SK-N-SH (cell line): ENCODE data around the gene SLC35D2. TPM values are rescaled to one million over a fixed set of nuclear protein-coding genes. Genes with fewer than 3 reads are reported as not detected.

Experiments used
- CTCF ChIA-PET: fragments of 300-600, 350-600 bp; formaldehyde crosslinking; extraction: SDS; loops from one replicate; lab custom pipeline; 2021; lab: Yijun Ruan, JAX
- POLR2A ChIA-PET: fragments of 350-600 bp; sonication (Branson Sonifier 250); formaldehyde crosslinking; extraction: SDS; loops from one replicate; lab custom pipeline; 2020; ENCODE audit warnings: antibody characterized with exemption, inconsistent platforms; lab: Yijun Ruan, JAX
- DNase-seq: peaks from one replicate; pipeline ENCODE4 v3.0.0; 2012
- H2AFZ ChIP-seq: fragments of 200-600 bp; sonication (generic); 2 replicates; pipeline ENCODE4 v1.8.1; 2016; ENCODE audit warnings: antibody characterized with exemption, mild to moderate bottlenecking, low read depth
- H3F3A ChIP-seq: fragments of 200-600 bp; sonication (generic); replicated peaks from 2 replicates; pipeline ENCODE3; 2016; ENCODE audit warnings: antibody characterized with exemption, mild to moderate bottlenecking; ENCODE audit not compliant: insufficient read depth
- H3K27ac ChIP-seq, 2 experiments: fragments of 200-500 bp in 1 of 2; fragments of 200-600 bp in 1 of 2; sonication (Bioruptor generic) in 1 of 2; sonication (generic), shearing (Covaris generic) in 1 of 2; 2 replicates each; pipeline versions ENCODE4 v1.5.1 to v1.6.1; 2014 to 2016; ENCODE audit warnings: low read depth in 2 of 2, inconsistent platforms in 1 of 2, low read length in 1 of 2, mild to moderate bottlenecking in 1 of 2, mixed read lengths in 1 of 2
- H3K27me3 ChIP-seq: fragments of 200-600 bp; sonication (generic), shearing (Covaris generic); 2 replicates; pipeline ENCODE4 v1.6.1; 2016; ENCODE audit warnings: mixed run types; ENCODE audit not compliant: insufficient read depth
- H3K36me3 ChIP-seq, 2 experiments: fragments of 200-500 bp in 1 of 2; fragments of 200-600 bp in 1 of 2; sonication (Bioruptor generic) in 1 of 2; sonication (generic) in 1 of 2; replicated peaks in 1 of 2; 2 replicates each; pipeline versions ENCODE3 to v1.5.1; 2014 to 2016; ENCODE audit warnings: low read length in 1 of 2, mild to moderate bottlenecking in 1 of 2; ENCODE audit not compliant: insufficient read depth in 2 of 2, control insufficient read depth in 1 of 2
- H3K4me1 ChIP-seq, 2 experiments: fragments of 200-500 bp in 1 of 2; fragments of 200-600 bp in 1 of 2; sonication (Bioruptor generic) in 1 of 2; sonication (generic), shearing (Covaris generic) in 1 of 2; 2 replicates each; pipeline versions ENCODE4 v1.5.1 to v1.6.1; 2014 to 2016; ENCODE audit warnings: low read depth in 1 of 2, low read length in 1 of 2, mixed run types in 1 of 2; ENCODE audit not compliant: insufficient read depth in 2 of 2, control insufficient read depth in 1 of 2
- H3K4me2 ChIP-seq: fragments of 200-600 bp; sonication (generic), shearing (Covaris generic); 2 replicates; pipeline ENCODE4 v1.6.1; 2017; ENCODE audit warnings: mixed run types
- H3K4me3 ChIP-seq, 2 experiments: fragments of 200-500 bp in 1 of 2; fragments of 200-600 bp in 1 of 2; sonication (Bioruptor generic) in 1 of 2; sonication (generic), shearing (Covaris generic) in 1 of 2; 2 replicates each; pipeline versions ENCODE4 v1.5.1 to v1.8.1; 2014 to 2016; ENCODE audit warnings: low read depth in 2 of 2, inconsistent platforms in 1 of 2, low read length in 1 of 2, mild to moderate bottlenecking in 1 of 2, mixed read lengths in 1 of 2, moderate library complexity in 1 of 2
- H3K79me2 ChIP-seq: fragments of 200-600 bp; sonication (generic); 2 replicates; pipeline ENCODE4 v1.8.1; 2017; ENCODE audit warnings: mild to moderate bottlenecking; ENCODE audit not compliant: insufficient read depth
- H3K9ac ChIP-seq: fragments of 200-600 bp; sonication (generic); 2 replicates; pipeline ENCODE4 v1.6.1; 2017; ENCODE audit warnings: mixed run types
- H3K9me2 ChIP-seq: fragments of 200-600 bp; sonication (generic); 2 replicates; pipeline ENCODE4 v1.6.1; 2017; ENCODE audit warnings: mixed run types
- H3K9me3 ChIP-seq: fragments of 200-600 bp; sonication (generic); 2 replicates; pipeline ENCODE4 v1.6.1; 2017; ENCODE audit warnings: mixed run types, mild to moderate bottlenecking, moderate library complexity
- H4K20me1 ChIP-seq: fragments of 200-600 bp; sonication (generic); 2 replicates; pipeline ENCODE4 v1.6.1; 2017; ENCODE audit warnings: mild to moderate bottlenecking, mixed run types; ENCODE audit not compliant: insufficient read depth
- CTCF ChIP-seq: fragments of 200-600 bp; sonication (generic); IDR thresholded peaks from 2 replicates; pipeline ENCODE4 v1.6.1; 2017; ENCODE audit warnings: antibody characterized with exemption, mild to moderate bottlenecking, moderate library complexity
- ELF1 ChIP-seq: IDR thresholded peaks from 2 replicates; pipeline ENCODE4 v1.4.0; 2012
- GABPA ChIP-seq: IDR thresholded peaks from 2 replicates; pipeline ENCODE4 v1.4.0; 2012; ENCODE audit warnings: low read depth, mild to moderate bottlenecking
- IRF3 ChIP-seq: fragments of 150-350 bp; IDR thresholded peaks from 2 replicates; pipeline ENCODE4 v1.6.1; 2016; ENCODE audit warnings: mild to moderate bottlenecking, low read depth, low read length
- MAX ChIP-seq: IDR thresholded peaks from 2 replicates; pipeline ENCODE4 v1.4.0; 2012; ENCODE audit warnings: low read depth
- MEF2A ChIP-seq: IDR thresholded peaks from 2 replicates; pipeline ENCODE4 v1.4.0; 2012; ENCODE audit warnings: low read depth, borderline replicate concordance
- MXI1 ChIP-seq: IDR thresholded peaks from 2 replicates; pipeline ENCODE4 v1.6.1; 2012; ENCODE audit warnings: mild to moderate bottlenecking, low read depth, low read length, improper control_type of control experiment
- NRF1 ChIP-seq: IDR thresholded peaks from 2 replicates; pipeline ENCODE4 v1.6.1; 2012; ENCODE audit warnings: low read depth, mild to moderate bottlenecking, low read length
- PBX3 ChIP-seq: IDR thresholded peaks from 2 replicates; pipeline ENCODE4; 2012
- POLR2AphosphoS5 ChIP-seq: IDR thresholded peaks from 2 replicates; pipeline ENCODE4 v1.6.1; 2012; ENCODE audit warnings: low read depth, low read length
- RXRA ChIP-seq: IDR thresholded peaks from 2 replicates; pipeline ENCODE4 v1.4.0; 2012; ENCODE audit warnings: low read depth, mild to moderate bottlenecking, borderline replicate concordance
- SIN3A ChIP-seq: IDR thresholded peaks from 2 replicates; pipeline ENCODE4 v1.6.1; 2012; ENCODE audit warnings: low read depth, mild to moderate bottlenecking, low read length, moderate library complexity, borderline replicate concordance
- SMC3 ChIP-seq: IDR thresholded peaks from 2 replicates; pipeline ENCODE4 v1.6.1; 2012; ENCODE audit warnings: low read depth, low read length, improper control_type of control experiment
- TAF1 ChIP-seq: IDR thresholded peaks from 2 replicates; pipeline ENCODE4 v1.6.1; 2012; ENCODE audit warnings: low read depth, mild to moderate bottlenecking, low read length, moderate library complexity, borderline replicate concordance
- WGBS: methylation state at CpG from one replicate; pipeline ENCODE4 v1.1.6; 2017; ENCODE audit warnings: low lambda C conversion rate; 5-methylcytosine and 5-hydroxymethylcytosine counted together
- polyA plus RNA-seq, 3 experiments: library from polyadenylated mRNA; depleted of rRNA; stranded (reverse); fragments of >200 nt; gene quantifications; 2 replicates each; pipeline ENCODE4 v1.2.3, GENCODE V29; 2012

The SLC35D2 gene
- polyA plus RNA-seq (2012; rRNA removed), result 26.1 and 27.0 TPM in 2 replicates
- 35.4 and 41.2 TPM in 2 replicates for polyA plus RNA-seq (2012; cell fraction: cytosol; rRNA removed)
- 16.6 and 24.0 TPM in 2 replicates for polyA plus RNA-seq (2012; cell fraction: nucleus; rRNA removed)

- Histone ChIP-seq H3K27me3 (no peaks in the 10 kb centered on the region), H4K20me1 (0 out of 2 replicates have a peak, but pooled peaks cover under 1% of the 10 kb centered on the region), H3K36me3 (peaks cover 11 to 15% of the 10 kb centered on the region in 2 experiments)
- no peak for TF ChIP-seq SMC3
- TF ChIP-seq GABPA, result peak; percentile 66
- peak; percentile 17; the same call in 1 of the 2 replicates for TF ChIP-seq MAX
- peak; percentile 51; the same call in 1 of the 2 replicates for TF ChIP-seq TAF1
- peak; percentile 51; the same call in 1 of the 2 replicates for TF ChIP-seq MXI1
- peak; percentile 77; the same call in 1 of the 2 replicates for TF ChIP-seq POLR2AphosphoS5
- TF ChIP-seq ELF1, result peak; percentile 43
- no peak for TF ChIP-seq CTCF
- TF ChIP-seq NRF1, result peak; percentile 49; the same call in 1 of the 2 replicates
- peak; percentile 26; the same call in 1 of the 2 replicates for TF ChIP-seq SIN3A
- no peak for TF ChIP-seq MEF2A
- TF ChIP-seq PBX3, result no peak
- TF ChIP-seq IRF3, result no peak
- TF ChIP-seq RXRA, result no peak
- TF ChIP-seq, all 33 proteins: peak for 8
- Histone ChIP-seq H3K9me3 (no peaks in the 10 kb centered on the region), H3K4me3 (peak within 1 kb of the TSS; percentile 63 to 74), H3K9me2 (no peaks in the 10 kb centered on the region), H3K9ac (peak within 1 kb of the TSS; percentile 73), H2AFZ (peak within 1 kb of the TSS; percentile 84), H3K4me2 (peak within 1 kb of the TSS; percentile 99), H3F3A (peaks cover 12% of the 10 kb centered on the region), H3K4me1 (peaks cover 9 to 23% of the 10 kb centered on the region in 2 experiments; a peak in 3 of 4 replicates), H3K27ac (peak within 1 kb of the TSS; percentile 52 to 73), H3K79me2 (peaks cover 56% of the 10 kb centered on the region)
- DNase-seq, result peak; percentile 93
- ChIA-PET CTCF (interaction anchor here (0.9 to 2.1 kb wide), 4 partner anchors 12 to 67 kb away, joined by 3 to 7 read pairs (median 4); no protein-coding TSS in a partner anchor), POLR2A (no interaction called here)
- 22% methylated on average over 13 of the region's 73 CpGs for WGBS
Observed at GRCh38 chr9:96383165-96383942, at the start of gene SLC35D2. SLC35D2 (minus strand) TSS chr9:96383711; CDS start chr9:96383634, 77 bp downstream.
